Measurements from ENCODE around the gene ANKRD34C. TPM values are rescaled to one million over a fixed set of nuclear protein-coding genes. Genes with fewer than 3 reads are reported as not detected.

ANKRD34C gene
- total and polyA plus RNA-seq, 2 experiments from 2014 or later = not detected

DNA sequence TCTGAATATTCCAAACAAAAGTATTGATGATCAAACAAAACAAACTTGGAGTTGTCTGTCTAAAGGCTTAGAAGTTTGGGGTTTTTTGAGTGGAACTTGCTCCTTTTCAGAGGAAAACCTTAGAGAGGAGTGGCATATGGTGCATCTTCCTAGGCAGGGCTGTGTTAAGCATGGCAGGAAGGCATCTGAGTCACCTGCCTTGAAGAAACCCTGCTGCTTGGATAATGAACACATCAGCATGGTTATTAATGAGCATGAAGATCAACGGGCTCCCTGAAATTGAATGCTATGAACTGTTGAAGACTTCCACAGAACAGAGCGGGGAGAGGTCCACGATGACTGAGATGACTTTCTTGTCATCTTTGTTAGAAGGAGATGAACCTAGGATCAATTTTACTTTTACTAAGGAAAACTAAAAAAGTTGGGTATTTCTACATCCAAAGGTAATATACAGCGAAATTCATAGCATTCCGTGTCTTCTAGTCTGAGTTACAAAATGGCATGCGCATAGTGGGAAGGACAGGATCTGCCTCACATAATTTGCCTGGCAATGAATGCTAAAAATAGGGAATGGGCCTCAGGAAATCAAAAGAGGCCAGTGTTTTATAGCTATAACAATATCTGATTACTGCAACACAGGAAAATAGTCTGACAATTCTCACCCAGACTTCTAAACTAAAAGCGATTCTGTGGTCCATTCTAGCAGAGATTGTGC, 16.8 kb downstream of the ANKRD34C start (continued):
- TF ChIP-seq, protein P1, sequence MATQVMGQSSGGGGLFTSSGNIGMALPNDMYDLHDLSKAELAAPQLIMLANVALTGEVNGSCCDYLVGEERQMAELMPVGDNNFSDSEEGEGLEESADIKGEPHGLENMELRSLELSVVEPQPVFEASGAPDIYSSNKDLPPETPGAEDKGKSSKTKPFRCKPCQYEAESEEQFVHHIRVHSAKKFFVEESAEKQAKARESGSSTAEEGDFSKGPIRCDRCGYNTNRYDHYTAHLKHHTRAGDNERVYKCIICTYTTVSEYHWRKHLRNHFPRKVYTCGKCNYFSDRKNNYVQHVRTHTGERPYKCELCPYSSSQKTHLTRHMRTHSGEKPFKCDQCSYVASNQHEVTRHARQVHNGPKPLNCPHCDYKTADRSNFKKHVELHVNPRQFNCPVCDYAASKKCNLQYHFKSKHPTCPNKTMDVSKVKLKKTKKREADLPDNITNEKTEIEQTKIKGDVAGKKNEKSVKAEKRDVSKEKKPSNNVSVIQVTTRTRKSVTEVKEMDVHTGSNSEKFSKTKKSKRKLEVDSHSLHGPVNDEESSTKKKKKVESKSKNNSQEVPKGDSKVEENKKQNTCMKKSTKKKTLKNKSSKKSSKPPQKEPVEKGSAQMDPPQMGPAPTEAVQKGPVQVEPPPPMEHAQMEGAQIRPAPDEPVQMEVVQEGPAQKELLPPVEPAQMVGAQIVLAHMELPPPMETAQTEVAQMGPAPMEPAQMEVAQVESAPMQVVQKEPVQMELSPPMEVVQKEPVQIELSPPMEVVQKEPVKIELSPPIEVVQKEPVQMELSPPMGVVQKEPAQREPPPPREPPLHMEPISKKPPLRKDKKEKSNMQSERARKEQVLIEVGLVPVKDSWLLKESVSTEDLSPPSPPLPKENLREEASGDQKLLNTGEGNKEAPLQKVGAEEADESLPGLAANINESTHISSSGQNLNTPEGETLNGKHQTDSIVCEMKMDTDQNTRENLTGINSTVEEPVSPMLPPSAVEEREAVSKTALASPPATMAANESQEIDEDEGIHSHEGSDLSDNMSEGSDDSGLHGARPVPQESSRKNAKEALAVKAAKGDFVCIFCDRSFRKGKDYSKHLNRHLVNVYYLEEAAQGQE (IDR thresholded peaks at IDR 0.05; ENCODE audit: unreplicated experiment) = no peak
- TF ChIP-seq, protein P2, sequence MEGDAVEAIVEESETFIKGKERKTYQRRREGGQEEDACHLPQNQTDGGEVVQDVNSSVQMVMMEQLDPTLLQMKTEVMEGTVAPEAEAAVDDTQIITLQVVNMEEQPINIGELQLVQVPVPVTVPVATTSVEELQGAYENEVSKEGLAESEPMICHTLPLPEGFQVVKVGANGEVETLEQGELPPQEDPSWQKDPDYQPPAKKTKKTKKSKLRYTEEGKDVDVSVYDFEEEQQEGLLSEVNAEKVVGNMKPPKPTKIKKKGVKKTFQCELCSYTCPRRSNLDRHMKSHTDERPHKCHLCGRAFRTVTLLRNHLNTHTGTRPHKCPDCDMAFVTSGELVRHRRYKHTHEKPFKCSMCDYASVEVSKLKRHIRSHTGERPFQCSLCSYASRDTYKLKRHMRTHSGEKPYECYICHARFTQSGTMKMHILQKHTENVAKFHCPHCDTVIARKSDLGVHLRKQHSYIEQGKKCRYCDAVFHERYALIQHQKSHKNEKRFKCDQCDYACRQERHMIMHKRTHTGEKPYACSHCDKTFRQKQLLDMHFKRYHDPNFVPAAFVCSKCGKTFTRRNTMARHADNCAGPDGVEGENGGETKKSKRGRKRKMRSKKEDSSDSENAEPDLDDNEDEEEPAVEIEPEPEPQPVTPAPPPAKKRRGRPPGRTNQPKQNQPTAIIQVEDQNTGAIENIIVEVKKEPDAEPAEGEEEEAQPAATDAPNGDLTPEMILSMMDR (conservative IDR thresholded peaks at IDR 0.05; ENCODE audit: low read depth in 2 of 2) = no peak
- no peak for TF ChIP-seq NANOG (IDR thresholded peaks at IDR 0.05; ENCODE audit: borderline replicate concordance)
- TF ChIP-seq EZH2 (IDR thresholded peaks at IDR 0.05; ENCODE audit: low read depth, unreplicated experiment) = no peak
- TF ChIP-seq, protein P3, sequence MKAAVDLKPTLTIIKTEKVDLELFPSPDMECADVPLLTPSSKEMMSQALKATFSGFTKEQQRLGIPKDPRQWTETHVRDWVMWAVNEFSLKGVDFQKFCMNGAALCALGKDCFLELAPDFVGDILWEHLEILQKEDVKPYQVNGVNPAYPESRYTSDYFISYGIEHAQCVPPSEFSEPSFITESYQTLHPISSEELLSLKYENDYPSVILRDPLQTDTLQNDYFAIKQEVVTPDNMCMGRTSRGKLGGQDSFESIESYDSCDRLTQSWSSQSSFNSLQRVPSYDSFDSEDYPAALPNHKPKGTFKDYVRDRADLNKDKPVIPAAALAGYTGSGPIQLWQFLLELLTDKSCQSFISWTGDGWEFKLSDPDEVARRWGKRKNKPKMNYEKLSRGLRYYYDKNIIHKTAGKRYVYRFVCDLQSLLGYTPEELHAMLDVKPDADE (IDR thresholded peaks at IDR 0.05) = no peak

DNA sequence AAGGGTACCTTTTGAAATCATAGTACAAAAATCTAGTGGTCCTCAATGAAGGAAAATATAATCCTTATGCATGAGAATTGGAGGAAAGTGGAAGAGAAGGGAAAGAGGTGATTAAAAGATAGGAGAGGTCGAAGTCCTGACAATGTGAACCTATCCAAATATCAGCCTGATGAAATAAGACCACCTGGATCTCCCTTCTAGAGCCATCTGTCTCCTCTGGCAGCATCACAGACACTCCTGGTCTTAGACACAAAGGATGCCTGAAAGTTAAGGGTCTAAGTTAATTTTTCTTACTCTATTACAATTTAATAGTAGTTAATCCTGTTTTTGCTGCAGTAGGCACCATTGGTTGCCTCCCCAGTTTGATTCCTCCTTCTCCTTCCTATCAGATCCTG, 17.3 kb downstream of the ANKRD34C start:
- Mint-ChIP-seq H3K9me3 (no peaks in the 10 kb centered on the region), H3K4me1 (no peaks in the 10 kb centered on the region), H3K4me3 (no peak overlapping the region), H3K36me3 (ENCODE audit: low read depth) (no peaks in the 10 kb centered on the region), H3K27me3 (ENCODE audit: insufficient read depth, low read depth, poor library complexity) (peaks cover 4% of the 10 kb centered on the region), H3K27ac (no peak overlapping the region)
- Histone ChIP-seq H3K9me2 (ENCODE audit: insufficient read depth) (no peaks in the 10 kb centered on the region), H3K4me2 (no peak overlapping the region), H3F3A (replicated peaks; ENCODE audit: low read depth) (no peaks in the 10 kb centered on the region), H4K20me1 (replicated peaks; ENCODE audit: insufficient read depth) (no peaks in the 10 kb centered on the region), H3K36me3 (ENCODE audit: insufficient read depth) (no peaks in the 10 kb centered on the region), H3K27ac (ENCODE audit: low read depth) (no peak overlapping the region), H3K79me2 (replicated peaks; ENCODE audit: insufficient read depth) (no peaks in the 10 kb centered on the region), H3K4me1 (ENCODE audit: insufficient read depth) (no peaks in the 10 kb centered on the region), H3K27me3 (ENCODE audit: insufficient read depth) (peaks cover 2% of the 10 kb centered on the region; the same call in 1 of the 2 replicates), H2AFZ (no peak overlapping the region), H3K4me3 (no peak overlapping the region)
- no peak for DNase-seq (ENCODE audit: low spot score)
- TF ChIP-seq EZH2phosphoT487 (IDR thresholded peaks at IDR 0.05; ENCODE audit: unreplicated experiment) = no peak
- TF ChIP-seq POLR2AphosphoS5 (IDR thresholded peaks at IDR 0.05; ENCODE audit: low read depth) = no peak
- TF ChIP-seq EZH2 (IDR thresholded peaks at IDR 0.05; ENCODE audit: low read depth, unreplicated experiment) = no peak
- TF ChIP-seq STAT1 (IDR thresholded peaks at IDR 0.05; ENCODE audit: unreplicated experiment) = no peak
- ATAC-seq = no peak

Measured in GM23338 (cell line).